Measurements from ENCODE around the gene CFAP77.

Gene CFAP77

DNA sequence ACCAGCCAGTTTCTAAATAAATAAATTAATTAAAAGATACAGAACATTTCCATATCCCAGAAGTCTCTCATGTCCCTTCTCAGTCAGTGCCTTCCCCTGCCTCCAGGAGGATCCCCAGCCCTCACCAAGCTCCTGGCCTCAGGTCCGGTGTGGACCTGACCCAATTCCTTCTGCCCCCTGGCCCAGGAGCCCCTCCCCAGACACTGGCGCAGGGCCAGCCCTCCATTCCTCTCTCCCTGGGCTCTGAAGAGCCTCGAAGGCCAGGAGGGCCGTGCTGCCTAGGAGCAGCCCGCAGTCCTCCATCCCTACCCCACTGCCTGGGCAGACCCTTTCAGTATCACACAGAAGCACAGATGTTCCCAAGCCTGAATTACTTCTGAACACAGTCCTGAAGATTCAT lies 110.6 kb downstream of the CFAP77 start:
- Histone ChIP-seq H3K27me3 (ENCODE audit: insufficient read depth, poor library complexity, severe bottlenecking) (peaks cover 9% of the 10 kb centered on the region), H3K4me3 (replicated peaks; ENCODE audit: insufficient read depth, low read length) (no peak overlapping the region), H3K27ac (replicated peaks) (no peak overlapping the region)
- TF ChIP-seq GABPA (IDR thresholded peaks at IDR 0.05; ENCODE audit: low read depth) (no peak), POLR2AphosphoS5 (IDR thresholded peaks at IDR 0.05; ENCODE audit: low read depth) (no peak), SPI1 (IDR thresholded peaks at IDR 0.05; ENCODE audit: borderline replicate concordance, low read depth) (no peak)
- TF ChIP-seq, protein P1, sequence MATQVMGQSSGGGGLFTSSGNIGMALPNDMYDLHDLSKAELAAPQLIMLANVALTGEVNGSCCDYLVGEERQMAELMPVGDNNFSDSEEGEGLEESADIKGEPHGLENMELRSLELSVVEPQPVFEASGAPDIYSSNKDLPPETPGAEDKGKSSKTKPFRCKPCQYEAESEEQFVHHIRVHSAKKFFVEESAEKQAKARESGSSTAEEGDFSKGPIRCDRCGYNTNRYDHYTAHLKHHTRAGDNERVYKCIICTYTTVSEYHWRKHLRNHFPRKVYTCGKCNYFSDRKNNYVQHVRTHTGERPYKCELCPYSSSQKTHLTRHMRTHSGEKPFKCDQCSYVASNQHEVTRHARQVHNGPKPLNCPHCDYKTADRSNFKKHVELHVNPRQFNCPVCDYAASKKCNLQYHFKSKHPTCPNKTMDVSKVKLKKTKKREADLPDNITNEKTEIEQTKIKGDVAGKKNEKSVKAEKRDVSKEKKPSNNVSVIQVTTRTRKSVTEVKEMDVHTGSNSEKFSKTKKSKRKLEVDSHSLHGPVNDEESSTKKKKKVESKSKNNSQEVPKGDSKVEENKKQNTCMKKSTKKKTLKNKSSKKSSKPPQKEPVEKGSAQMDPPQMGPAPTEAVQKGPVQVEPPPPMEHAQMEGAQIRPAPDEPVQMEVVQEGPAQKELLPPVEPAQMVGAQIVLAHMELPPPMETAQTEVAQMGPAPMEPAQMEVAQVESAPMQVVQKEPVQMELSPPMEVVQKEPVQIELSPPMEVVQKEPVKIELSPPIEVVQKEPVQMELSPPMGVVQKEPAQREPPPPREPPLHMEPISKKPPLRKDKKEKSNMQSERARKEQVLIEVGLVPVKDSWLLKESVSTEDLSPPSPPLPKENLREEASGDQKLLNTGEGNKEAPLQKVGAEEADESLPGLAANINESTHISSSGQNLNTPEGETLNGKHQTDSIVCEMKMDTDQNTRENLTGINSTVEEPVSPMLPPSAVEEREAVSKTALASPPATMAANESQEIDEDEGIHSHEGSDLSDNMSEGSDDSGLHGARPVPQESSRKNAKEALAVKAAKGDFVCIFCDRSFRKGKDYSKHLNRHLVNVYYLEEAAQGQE (IDR thresholded peaks at IDR 0.05; ENCODE audit: insufficient replicate concordance, low read depth), result no peak
- TF ChIP-seq, protein P2, sequence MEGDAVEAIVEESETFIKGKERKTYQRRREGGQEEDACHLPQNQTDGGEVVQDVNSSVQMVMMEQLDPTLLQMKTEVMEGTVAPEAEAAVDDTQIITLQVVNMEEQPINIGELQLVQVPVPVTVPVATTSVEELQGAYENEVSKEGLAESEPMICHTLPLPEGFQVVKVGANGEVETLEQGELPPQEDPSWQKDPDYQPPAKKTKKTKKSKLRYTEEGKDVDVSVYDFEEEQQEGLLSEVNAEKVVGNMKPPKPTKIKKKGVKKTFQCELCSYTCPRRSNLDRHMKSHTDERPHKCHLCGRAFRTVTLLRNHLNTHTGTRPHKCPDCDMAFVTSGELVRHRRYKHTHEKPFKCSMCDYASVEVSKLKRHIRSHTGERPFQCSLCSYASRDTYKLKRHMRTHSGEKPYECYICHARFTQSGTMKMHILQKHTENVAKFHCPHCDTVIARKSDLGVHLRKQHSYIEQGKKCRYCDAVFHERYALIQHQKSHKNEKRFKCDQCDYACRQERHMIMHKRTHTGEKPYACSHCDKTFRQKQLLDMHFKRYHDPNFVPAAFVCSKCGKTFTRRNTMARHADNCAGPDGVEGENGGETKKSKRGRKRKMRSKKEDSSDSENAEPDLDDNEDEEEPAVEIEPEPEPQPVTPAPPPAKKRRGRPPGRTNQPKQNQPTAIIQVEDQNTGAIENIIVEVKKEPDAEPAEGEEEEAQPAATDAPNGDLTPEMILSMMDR (IDR thresholded peaks at IDR 0.05; ENCODE audit: insufficient read depth, low read length), result no peak
- DNase-seq (ENCODE audit: low read depth in 1 of 2, low spot score in 1 of 2), result no peak

DNA sequence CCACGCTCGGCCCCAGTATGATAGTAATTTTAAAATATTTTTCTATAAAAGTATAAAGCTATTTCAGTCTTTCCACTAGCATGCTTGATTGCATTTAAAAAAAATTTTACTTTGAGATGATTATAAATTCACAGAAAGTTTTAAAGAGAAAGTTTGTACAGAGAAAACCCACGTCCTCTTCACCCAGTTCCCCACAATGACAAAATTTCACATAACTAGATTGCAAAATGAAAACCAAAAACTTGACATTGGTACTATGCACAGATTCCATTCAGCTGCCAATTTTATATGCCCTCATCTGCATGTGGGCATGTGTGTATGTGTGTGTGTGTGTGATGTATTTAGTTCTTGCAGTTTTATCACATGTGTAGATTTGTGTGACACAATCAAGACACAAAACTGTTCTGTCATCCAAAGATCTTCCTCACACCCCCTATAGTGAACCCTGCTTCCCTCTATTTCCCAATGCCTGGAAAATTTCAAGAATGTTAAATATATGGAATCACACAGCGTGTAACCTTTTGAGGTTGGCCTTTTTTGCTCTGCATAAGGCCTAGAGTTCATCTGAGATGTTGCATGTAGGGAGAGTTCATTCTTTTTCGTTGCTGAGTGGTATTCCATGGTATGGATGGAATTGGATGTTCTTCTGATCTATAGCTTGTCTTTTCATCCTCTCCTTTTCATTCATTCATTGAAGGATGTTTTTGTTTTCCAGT lies 115.5 kb downstream of the CFAP77 start:
- Histone ChIP-seq H3K27ac (replicated peaks) (no peak overlapping the region), H3K4me3 (replicated peaks; ENCODE audit: insufficient read depth, low read length) (no peak overlapping the region), H3K27me3 (ENCODE audit: insufficient read depth, poor library complexity, severe bottlenecking) (no peaks in the 10 kb centered on the region)
- no peak for DNase-seq (ENCODE audit: low read depth in 1 of 2, low spot score in 1 of 2)
- TF ChIP-seq, protein P2 (IDR thresholded peaks at IDR 0.05; ENCODE audit: insufficient read depth, low read length), result no peak
- TF ChIP-seq POLR2AphosphoS5 (IDR thresholded peaks at IDR 0.05; ENCODE audit: low read depth) (no peak), SPI1 (IDR thresholded peaks at IDR 0.05; ENCODE audit: borderline replicate concordance, low read depth) (no peak), GABPA (IDR thresholded peaks at IDR 0.05; ENCODE audit: low read depth) (no peak)
- TF ChIP-seq, protein P1 (IDR thresholded peaks at IDR 0.05; ENCODE audit: insufficient replicate concordance, low read depth), result no peak

DNA sequence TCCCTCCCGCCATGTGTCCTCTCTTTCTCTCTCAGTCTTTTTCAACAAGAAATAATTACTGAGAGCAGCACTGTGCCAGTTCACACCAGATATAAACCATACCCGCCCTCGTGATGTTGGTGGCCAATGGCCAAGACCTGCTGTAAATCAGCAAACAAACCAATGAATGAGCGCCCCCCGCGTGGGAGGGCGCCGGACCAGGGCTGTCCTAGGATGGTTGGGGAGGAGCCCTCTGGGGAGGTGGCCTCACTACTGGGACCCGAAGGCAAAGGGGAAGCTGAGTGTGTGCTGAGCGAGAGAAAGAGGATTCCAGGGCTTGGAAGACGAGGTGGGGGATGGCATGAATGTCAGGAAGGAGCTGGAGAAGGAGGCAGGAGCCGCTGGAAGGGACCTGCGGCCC lies 121.2 kb downstream of the CFAP77 start:
- Histone ChIP-seq H3K27me3 (ENCODE audit: insufficient read depth, poor library complexity, severe bottlenecking) (no peaks in the 10 kb centered on the region), H3K27ac (replicated peaks) (no peak overlapping the region), H3K4me3 (replicated peaks; ENCODE audit: insufficient read depth, low read length) (no peak overlapping the region)
- no peak for DNase-seq (ENCODE audit: low read depth in 1 of 2, low spot score in 1 of 2)
- TF ChIP-seq, protein P1 (IDR thresholded peaks at IDR 0.05; ENCODE audit: insufficient replicate concordance, low read depth), result no peak
- TF ChIP-seq, protein P2 (IDR thresholded peaks at IDR 0.05; ENCODE audit: insufficient read depth, low read length), result no peak
- TF ChIP-seq SPI1 (IDR thresholded peaks at IDR 0.05; ENCODE audit: borderline replicate concordance, low read depth) (no peak), GABPA (IDR thresholded peaks at IDR 0.05; ENCODE audit: low read depth) (no peak), POLR2AphosphoS5 (IDR thresholded peaks at IDR 0.05; ENCODE audit: low read depth) (no peak)
